AG20443 (cell line): ENCODE measurements around the gene PNN.
A peak's percentile ranks its signal among the peaks of the same experiment; 100 is the strongest.
"Not testable (repeated sequence)": the region's sequence is repeated elsewhere in the genome, so short reads cannot be mapped to it uniquely, and the experiment has no call there.

Source experiments
- DNase-seq: peaks from one replicate; pipeline ENCODE4 v3.0.0; 2012; ENCODE audit warnings: low spot score, mixed read lengths

The PNN gene

GRCh38 chr14:39174560-39175444, at the start of gene PNN:
TSS of gene PNN (plus strand) at chr14:39175254. CDS start at chr14:39175280, 26 bp downstream.
- DNase-seq: peak; percentile 97

- DNase-seq: not testable (repeated sequence)
These were observed 37.2 kb upstream of the PNN start for GRCh38 chr14:39137835-39138234.

DNA sequence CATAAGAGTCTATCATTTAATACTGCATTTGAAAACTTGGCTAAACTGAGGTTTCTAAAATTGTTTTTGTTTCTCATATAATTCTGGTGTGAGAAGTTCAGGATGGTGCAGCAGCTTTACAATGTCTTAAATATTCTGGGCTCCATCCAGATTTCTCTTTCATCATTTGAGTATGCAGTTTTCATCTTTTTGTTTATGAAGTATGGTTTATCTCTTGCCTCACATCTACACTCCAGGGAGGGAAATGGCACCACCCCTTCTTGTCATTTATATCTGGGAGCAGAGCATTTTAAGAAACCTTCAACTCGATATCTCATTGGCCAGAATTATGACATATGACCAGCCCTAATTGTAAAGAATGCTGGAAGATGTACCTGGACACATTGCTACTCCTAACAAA, 36.6 kb upstream of the PNN start:
- no peak for DNase-seq

DNA sequence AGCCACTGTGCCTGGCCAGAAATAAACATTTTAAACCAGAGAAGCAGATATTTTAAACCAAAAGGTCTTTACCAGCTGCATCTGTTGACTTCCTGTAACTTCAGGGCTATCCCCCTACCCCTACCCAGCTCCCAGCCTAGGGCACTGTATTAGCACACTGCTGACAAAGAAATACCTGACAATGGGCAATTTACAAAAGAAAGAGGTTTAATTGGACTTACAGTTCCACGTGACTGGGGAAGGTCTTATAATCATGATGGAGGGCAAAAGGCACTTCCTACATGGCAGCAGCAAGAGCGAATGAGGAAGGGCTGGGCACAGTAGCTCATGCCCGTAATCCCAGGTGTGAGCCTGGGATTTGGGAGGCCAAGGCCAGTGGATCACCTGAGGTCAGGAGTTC, 34.9 kb upstream of the PNN start:
- no peak for DNase-seq

- not testable (repeated sequence) for DNase-seq
These were observed 33.4 kb upstream of the PNN start for GRCh38 chr14:39141623-39142022.

GRCh38 chr14:39143226-39143625, 31.8 kb upstream of the PNN start:
- not testable (repeated sequence) for DNase-seq

DNA sequence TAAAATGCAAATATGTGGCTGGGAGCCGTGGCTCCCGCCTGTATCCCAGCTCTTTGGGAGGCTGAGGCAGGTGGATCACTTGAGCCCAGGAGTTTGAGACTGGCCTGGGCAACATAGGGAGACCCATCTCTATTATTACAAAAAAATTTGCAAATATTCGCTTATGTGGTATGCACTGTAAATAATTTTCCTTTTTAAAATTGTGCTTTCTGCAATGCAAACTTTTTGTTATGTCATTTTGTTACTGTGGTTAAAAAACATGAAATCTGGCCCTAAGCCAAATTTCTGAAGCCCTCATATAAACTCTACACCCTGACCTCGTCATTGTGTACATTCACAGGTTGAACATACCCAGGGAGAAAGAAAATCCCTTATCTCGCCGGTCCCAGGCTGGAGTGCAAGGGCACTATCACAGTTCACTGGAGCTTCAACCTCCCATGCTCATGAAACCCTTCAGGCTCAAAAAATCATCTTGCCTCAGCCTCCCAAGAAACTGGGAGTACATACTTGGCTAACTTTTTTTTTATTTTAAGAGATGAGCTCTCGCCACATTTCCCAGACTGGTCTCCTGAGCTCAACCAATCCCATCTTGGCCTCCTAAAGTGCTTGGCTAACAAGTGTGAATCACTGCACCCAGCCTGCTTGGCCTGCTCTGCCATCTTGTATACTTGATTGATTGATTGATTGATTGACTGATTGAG, 29.6 kb upstream of the PNN start:
- no peak for DNase-seq

- no peak for DNase-seq
These were observed 20.4 kb upstream of the PNN start for GRCh38 chr14:39154594-39155189.

GRCh38 chr14:39157491-39157890, 17.6 kb upstream of the PNN start:
- DNase-seq: no peak

- DNase-seq: no peak
These were observed 16.7 kb upstream of the PNN start for GRCh38 chr14:39158222-39158858.

DNA sequence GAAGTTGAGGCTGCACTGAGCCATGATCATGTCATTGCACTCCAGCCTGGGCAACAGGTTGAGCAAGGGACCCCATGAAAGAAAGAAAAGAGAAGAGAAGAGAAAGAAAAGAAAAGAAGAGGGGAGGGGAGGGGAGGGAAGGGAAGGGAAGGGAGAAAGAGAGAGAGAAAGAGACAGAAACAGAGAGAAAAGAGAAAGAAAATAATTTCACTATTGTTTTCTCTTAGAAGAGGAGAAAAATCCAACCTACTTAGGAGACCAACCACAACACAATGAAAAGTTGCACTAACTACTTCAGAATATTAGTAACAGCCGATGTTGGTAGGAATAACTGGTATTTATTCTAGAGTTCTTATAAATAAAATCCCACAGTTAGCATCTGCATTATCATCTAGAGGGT, 14.6 kb upstream of the PNN start:
- DNase-seq: no peak

DNA sequence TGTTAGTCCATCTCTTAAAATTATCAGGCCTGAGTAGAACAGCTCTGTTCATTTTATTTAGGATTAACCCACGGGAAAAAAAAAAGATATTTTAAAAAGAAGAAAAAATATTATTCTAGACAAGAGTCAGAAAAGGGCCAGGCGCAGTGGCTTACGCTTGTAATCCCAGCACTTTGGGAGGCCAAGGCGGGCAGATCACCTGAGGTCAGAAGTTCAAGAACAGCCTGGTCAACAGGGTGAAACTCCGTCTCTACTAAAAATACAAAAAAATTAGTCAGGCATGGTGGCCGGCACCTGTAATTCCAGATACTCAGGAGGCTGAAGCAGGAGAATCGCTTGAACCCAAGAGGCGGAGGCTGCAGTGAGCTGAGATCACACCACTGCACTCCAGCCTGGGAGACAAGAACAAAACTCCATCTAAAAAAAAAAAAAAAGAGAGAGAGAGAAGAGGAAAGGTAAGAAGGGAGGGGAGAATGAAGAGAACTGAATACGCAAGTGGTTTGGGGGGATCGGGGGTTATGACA, 7.2 kb upstream of the PNN start:
- not testable (repeated sequence) for DNase-seq

DNA sequence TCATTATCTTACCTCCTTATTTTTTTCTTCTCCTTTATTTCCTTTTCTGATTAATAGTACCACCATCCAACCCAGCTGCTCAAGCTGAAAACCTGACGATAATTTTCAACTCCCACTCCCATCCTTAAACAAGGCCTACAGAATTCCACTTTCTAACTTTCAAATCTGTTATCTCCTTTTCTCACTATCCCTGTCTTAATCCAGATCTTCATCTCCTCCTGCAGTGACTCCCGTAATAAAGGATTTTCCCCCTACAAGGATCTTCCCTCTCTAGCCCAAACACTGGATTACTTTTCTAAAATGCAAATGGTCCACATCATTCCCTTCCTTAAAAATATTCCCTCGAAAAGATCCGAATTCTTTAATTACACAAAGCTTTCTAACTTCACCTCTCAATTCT, 6.5 kb upstream of the PNN start:
- no peak for DNase-seq

GRCh38 chr14:39169541-39169900, 5.5 kb upstream of the PNN start:
- peak; percentile 24 for DNase-seq

DNA sequence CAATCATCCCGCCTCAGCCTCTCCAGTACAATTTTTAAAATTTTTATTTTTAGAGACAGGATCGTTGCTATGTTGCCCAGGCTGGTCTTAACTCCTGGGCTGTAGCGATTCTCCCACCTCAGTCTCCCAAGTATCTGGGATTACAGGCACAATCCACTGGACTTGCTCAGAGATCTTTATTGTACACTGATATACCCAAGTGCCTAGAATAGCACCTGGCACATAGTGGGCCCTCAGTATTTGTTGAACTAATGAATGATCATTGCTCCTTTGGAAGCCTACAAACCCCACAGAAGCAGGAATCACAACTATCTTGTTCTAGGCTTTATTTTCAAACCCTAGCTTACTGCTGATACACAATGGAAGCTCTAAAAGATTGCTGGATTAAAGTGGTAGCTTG, 1.9 kb upstream of the PNN start:
- DNase-seq: no peak

DNA sequence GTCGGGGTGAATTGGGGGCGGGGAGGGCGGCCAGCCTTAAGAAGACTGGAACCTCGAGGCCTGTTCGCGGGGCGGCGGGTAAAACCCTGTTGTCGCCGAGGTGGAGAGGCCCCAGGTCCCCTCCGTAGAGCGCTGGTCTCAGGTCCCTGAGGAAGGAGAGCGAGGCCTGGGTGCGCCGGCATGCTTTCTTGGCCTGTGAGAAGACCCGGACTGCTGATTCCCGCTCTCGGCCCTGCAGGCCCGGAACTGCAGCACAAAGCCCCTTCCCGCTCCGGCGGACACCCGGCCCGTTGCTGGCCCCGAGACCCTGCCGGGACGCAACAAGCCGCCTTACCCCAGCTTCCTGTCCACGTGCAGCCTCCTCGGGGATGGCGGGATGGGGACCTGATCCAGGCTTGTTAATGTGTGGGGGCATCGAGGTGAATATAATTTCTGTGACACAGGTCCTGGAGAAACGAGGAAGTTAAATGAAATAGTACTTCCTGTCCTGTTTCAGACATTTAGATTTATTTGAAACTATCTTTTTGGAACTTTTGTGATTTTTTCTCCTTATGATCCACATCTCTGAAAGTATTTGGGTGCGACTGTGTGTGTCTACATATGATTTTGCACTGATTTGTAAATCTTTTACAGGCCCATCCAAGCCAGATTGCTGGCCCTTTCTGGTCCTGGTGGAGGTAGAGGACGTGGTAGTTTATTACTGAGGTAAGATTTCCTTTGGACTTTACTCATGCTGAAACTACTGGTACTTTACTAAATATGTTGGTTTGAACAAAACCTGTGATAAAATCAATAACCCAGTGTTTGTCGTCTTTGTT, 600 bp downstream of the PNN start:
- peak; percentile 43 for DNase-seq

- DNase-seq: no peak
These were observed 1.5 kb downstream of the PNN start for GRCh38 chr14:39176263-39177167.

DNA sequence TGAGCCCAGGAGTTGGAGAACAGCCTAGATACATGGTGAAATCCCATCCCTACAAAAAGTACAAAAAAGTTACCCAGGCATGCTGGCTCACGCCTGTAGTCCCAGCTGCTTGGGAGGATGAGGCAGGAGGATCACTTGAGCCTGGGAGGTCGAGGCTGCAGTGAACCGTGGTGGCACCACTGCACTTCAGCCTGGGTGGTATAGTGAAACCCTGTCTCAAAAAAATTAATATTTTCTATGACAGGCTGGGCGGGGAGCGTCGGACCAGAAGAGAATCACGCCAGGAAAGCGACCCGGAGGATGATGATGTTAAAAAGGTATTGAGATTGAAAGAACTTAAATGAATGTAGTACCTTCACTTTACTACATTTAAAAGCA, 2.1 kb downstream of the PNN start:
- DNase-seq: no peak

DNA sequence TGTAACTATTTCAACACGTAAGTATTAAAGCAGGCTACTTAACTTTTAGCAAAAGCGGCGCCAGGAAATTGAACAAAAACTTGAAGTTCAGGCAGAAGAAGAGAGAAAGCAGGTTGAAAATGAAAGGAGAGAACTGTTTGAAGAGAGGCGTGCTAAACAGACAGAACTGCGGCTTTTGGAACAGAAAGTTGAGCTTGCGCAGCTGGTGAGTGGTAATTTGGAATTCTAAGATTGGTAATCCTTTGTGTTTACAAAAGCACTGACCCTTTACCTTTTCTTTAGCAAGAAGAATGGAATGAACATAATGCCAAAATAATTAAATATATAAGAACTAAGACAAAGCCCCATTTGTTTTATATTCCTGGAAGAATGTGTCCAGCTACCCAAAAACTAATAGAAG, 4.0 kb downstream of the PNN start:
- no peak for DNase-seq

DNA sequence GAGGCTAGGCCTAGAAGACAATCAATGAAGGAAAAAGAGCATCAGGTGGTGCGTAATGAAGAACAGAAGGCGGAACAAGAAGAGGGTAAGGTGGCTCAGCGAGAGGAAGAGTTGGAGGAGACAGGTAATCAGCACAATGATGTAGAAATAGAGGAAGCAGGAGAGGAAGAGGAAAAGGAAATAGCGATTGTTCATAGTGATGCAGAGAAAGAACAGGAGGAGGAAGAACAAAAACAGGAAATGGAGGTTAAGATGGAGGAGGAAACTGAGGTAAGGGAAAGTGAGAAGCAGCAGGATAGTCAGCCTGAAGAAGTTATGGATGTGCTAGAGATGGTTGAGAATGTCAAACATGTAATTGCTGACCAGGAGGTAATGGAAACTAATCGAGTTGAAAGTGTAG, 5.5 kb downstream of the PNN start:
- no peak for DNase-seq
